ENCODE measurements around the gene SBK3.
"Not testable (repeated sequence)": the region's sequence is repeated elsewhere in the genome, so short reads cannot be mapped to it uniquely, and the experiment has no call there.

SBK3 gene

DNA sequence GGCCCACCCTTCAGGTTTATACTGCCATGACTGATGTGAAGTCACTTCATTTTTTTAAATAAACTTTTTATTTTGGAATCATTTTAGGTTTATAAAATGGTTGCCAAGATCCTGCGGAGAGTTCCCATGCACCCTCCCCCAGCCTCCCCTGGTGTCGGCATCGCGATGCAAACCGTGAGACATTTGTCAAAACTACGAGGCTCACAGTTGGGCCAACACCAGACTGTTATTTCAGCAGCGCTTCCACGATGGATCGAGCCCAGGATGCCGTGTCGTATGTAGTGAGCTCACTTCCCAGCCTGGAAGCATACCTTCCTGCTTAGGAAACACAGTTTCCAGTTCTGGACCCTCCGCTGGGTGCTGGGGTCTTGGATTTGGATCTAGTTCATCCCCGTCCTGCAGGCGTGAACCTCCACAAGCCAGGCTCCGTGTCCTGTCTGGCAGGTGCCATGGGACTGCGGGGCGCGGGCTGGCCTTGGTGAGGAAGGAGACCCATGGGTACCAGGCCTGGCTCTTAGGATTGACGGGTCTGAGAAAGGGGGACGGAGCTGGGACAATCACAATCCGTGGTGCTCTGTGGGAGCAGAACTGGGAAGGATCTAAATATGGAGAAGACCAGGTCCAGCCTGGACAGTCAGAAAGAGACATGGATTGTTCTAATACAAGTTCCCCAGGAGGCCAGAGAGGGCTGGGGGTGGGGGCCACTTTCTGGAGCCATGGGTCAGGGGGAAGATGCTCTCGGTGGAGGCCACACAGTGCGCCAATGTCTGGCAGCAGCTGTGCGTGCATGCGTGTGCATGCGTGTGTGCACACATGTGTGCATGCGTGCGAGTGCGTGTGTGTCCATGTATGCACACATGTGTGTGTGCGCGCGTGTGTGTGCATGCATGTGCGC lies 6.0 kb downstream of the SBK3 start:
- TF ChIP-seq GATA1 (IDR thresholded peaks at IDR 0.05; ENCODE audit: low read depth, low read length): no peak
- no peak for TF ChIP-seq POLR2A (IDR thresholded peaks at IDR 0.05; ENCODE audit: low read length)
- no peak for DNase-seq

DNA sequence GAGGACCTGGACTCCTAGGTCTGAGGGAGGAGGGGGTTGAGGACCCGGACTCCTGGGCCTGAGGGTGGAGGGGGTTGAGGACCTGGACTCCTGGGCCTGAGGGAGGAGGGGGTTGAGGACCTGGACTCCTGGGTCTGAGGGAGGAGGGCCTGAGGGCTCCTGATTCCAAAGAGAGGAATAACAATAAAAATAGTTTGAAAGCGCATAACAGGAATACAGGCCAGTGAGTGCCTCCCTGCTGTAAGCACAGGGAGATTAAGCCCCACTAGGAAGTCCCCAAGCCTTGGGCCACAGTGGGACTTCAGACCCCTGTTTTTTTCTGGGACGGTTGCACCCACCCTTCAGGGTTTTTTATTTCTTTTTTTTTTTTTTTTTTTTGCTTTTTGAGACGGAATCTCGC lies 7.2 kb downstream of the SBK3 start:
- no peak for TF ChIP-seq POLR2A (IDR thresholded peaks at IDR 0.05; ENCODE audit: low read length)
- TF ChIP-seq GATA1 (IDR thresholded peaks at IDR 0.05; ENCODE audit: low read depth, low read length): no peak
- no peak for DNase-seq

DNA sequence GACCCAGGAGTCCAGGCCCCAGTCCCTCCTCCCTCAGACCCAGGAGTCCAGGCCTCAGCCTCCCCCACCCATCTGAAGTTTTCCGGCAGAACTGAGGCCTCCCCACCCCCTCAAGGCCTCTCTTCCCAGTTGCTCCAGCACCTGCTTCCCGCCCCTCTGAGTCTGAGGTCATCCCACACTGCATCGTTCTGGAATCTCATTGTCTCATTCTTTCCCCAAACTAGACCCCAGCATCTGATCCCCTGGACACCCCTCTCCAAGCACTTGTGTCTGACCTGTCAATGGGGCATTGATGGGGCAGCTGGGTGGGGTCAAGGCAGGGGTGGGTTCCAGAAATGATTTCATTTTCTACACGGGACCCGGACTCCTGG lies 7.6 kb downstream of the SBK3 start:
- TF ChIP-seq GATA1 (IDR thresholded peaks at IDR 0.05; ENCODE audit: low read depth, low read length): no peak
- TF ChIP-seq POLR2A (IDR thresholded peaks at IDR 0.05; ENCODE audit: low read length): no peak
- no peak for DNase-seq

DNA sequence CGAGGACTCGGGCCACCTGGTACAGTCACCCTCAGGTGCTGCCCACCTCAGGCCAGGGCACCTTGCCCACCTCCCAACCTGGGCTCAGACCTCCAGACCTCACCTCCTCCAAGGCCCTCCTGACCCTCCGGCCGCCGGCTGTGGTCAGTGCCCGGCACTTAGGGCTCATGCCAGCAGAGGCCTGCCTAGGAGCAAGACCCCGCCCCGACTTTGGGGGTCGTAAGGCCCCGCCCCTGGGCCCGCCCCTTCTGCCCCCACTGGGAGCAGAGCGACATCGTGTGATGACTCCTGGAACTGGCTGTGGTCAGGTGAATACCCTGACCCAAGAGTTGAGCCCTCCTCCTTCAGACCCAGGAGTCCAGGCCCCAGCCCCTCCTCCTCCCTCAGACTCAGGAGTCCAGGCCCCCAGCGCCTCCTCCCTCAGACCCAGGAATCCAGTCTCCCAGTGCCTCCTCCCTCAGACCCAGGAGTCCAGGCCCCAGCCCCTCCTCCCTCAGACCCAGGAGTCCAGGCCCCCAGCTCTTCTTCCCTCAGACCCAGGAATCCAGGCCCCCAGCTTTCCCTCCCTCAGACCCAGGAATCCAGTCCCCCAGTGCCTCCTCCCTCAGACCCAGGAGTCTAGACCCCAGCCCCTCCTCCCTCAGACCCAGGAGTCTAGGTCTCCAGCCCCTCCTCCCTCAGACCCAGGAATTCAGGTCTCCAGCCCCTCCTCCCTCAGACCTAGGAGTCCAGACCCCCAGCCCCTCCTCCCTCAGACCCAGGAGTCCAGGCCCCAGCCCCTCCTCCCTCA lies 8.2 kb downstream of the SBK3 start, which contains the start of gene SBK2:
SBK2 (minus strand) TSS at position 183 of the 790 bp plus-strand sequence. CDS start 839 bp downstream, outside the sequence.
- no peak for DNase-seq

DNA sequence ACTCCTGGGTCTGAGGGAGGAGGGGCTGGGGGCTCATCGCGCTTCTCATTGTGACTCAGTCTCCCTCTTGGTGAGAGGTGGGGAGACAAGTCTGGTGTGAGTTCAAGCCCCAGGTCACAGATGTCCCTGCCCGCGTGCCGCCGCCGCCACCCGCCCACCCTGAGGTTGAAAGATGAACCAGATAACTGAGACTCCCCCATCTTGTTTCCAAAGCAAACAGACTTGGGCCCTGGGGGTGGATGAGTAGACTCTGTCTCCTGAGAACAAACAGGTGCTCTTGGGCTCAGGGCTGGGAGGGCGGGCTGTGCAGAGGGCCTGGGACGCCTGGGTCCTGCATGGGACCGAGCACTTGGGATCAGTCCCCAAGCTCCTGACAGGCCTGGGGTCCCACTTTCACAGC lies 9.0 kb downstream of the SBK3 start:
- DNase-seq: no peak
- TF ChIP-seq POLR2A (IDR thresholded peaks at IDR 0.05; ENCODE audit: low read length) (no peak), GATA1 (IDR thresholded peaks at IDR 0.05; ENCODE audit: low read depth, low read length) (no peak)

More for the DNA sequence above, 8.2 kb downstream of the SBK3 start, which contains the start of gene SBK2:
- TF ChIP-seq GATA1 (IDR thresholded peaks at IDR 0.05; ENCODE audit: low read depth, low read length) (no peak), POLR2A (IDR thresholded peaks at IDR 0.05; ENCODE audit: low read length) (no peak)

DNA sequence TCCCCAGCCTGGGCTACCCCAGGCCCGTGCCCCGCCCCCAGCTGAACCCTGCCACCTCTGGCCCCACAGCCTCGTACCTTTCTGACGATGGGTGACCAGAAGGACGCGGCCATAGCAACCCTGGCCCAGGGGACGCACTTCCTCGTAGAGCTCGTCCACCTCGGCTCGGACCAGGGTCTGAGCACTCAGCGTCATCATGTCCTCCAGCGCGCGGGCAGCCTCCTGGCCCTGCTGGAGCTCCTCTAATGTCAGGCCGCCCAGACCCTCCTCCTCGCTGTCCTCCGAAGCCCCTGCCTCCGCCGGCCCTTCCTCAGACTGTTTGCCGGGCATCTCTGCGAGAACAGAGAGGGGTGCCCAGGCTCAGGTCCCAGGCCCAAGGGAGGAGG lies 9.4 kb downstream of the SBK3 start:
- DNase-seq: no peak

DNA sequence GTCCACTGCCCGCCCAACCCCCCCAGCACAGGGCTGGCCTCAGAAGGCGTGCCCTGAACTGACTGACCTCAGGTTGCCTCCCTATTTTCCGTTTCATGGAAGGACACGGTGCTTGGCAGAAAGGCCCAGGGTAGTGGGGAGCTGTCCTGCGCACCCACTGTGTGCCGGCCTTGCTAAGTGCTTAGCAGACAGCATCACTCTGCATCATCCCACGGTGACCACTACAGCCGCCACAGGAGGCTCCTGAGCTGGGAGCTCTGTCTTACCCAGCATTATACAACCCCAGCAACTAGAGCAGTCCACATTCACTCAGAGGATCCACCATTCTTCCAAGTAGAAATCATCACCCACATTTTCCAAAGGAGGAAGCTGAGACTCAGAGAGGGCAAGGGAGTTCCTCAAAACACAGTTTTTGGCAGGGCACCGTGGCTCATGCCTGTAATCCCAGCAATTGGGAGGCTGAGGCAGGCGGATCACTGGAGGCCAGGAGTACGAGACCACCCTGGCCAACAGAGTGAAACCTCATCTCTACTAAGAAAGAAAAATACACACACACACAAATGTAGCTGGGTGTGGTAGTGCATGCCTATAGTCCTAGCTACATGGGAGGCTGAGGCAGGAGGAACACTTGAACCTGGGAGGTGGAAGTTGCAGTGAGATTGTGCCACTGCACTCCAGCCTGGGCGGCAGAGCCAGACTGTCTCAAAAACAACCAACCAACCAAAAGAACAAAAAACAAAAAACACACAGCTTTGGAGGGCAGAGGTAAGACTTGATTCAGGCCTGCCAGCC lies 10.0 kb downstream of the SBK3 start:
- TF ChIP-seq GATA1 (IDR thresholded peaks at IDR 0.05; ENCODE audit: low read depth, low read length): no peak
- no peak for TF ChIP-seq POLR2A (IDR thresholded peaks at IDR 0.05; ENCODE audit: low read length)
- no peak for DNase-seq

More for the DNA sequence above, 9.4 kb downstream of the SBK3 start:
- no peak for TF ChIP-seq POLR2A (IDR thresholded peaks at IDR 0.05; ENCODE audit: low read length)

DNA sequence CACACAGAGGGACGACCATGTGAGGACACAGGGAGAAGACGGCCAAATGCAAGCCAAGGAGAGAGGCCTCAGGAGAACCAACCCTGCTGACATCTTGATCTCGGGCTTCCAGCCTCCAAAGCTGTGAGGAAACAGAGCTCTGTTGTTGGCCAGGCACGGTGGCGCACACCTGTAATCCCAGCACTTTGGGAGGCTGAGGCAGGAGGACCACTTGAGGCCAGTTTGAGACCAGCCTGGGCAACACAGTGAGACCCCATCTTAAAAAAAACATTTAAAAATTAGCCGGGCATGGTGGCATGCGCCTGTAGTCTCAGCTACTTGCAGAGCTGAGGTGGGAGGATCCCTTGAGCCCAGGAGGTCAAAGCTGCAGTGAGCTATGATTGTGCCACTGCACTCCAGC lies 11.1 kb downstream of the SBK3 start:
- not testable (repeated sequence) for DNase-seq

DNA sequence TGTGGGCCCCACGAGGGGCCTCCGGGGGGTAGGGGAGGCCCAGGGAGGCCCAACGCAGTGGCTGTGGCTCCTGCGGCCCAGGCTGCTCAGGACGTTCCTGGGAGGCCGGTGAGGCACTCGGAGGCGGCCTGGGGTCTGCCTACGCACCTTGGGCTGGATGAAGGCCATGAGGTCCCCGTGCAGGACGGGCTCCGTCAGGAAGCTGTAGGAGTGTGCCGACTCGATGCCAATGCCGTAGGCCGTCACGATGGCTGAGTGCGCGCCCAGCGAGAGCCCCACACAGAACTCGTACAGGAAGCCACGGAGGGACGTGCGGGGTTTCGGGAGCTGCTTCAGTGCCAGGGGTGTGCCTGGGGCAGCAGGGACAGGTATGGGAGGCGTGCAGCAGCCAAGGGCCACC lies 14.3 kb downstream of the SBK3 start:
- TF ChIP-seq POLR2A (IDR thresholded peaks at IDR 0.05; ENCODE audit: low read length): no peak
- no peak for TF ChIP-seq GATA1 (IDR thresholded peaks at IDR 0.05; ENCODE audit: low read depth, low read length)
- DNase-seq: no peak

DNA sequence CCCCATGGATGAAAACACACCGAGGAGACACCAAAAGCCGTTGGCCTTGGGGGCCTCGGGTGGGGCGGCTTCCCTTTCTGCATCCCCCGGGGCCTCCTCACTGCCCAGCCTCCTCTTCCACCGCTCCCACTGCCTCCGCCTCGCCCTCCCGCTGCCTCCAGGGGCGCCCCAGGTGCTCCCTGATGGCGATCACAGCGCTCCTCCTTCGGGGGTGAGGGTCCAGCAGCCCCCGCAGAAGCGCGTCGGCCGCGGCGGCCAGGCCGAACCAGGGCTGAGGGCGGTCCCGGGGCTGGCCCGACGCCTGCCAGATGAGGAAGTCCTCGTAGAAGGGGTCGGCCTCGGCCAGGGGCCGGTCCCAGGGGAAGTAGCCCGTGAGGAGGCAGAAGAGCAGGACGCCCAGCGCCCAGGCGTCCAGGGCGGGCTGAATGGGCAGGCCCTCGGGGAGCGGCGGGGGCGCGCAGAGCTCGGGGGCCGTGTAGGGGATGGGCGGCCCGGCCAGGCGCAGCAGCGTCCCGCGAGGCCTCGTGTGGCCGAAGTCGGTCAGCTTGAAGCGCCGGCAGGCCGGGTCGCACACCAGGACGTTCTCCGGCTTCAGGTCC lies 15.6 kb downstream of the SBK3 start:
- no peak for DNase-seq
- no peak for TF ChIP-seq POLR2A (IDR thresholded peaks at IDR 0.05; ENCODE audit: low read length)
- TF ChIP-seq GATA1 (IDR thresholded peaks at IDR 0.05; ENCODE audit: low read depth, low read length): no peak

DNA sequence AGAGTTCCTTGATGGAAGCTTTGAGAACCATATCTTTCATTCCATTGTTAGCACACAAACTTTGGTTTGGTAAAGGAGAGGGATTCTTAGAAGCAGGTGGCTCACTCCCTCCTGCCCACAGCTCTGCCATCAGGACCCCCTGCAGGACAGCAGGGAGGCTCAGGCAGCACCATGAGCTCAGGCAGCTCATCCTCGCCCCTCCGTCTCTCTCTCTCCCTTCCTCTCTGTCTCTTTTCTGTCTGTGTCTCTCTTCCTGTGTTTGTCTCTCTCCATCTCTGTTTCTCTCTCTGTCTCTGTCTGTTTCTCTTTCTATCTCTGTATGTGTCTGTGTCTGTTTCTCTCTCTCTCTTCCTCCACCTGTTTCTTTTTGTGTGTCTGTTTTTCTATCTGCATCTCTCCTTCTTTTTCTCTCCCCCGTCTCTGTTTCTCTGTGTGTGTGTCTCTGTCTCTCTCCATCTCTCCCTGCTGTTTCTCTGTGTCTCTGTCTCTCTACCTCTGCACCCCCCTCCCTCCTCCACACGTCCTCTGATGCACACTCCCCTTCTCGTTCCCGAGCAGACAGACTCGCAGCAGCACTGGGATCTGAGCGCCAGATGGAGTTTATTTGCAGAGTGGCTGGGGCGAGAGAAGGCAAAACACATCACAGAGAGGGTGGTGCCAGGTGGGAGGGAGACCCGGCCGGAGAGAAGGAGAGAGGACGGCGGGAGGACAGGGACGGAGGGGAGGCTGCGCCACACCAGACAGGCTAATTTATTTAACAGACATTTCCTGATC lies 17.1 kb downstream of the SBK3 start:
- DNase-seq: no peak
- no peak for TF ChIP-seq GATA1 (IDR thresholded peaks at IDR 0.05; ENCODE audit: low read depth, low read length)
- TF ChIP-seq POLR2A (IDR thresholded peaks at IDR 0.05; ENCODE audit: low read length): no peak

DNA sequence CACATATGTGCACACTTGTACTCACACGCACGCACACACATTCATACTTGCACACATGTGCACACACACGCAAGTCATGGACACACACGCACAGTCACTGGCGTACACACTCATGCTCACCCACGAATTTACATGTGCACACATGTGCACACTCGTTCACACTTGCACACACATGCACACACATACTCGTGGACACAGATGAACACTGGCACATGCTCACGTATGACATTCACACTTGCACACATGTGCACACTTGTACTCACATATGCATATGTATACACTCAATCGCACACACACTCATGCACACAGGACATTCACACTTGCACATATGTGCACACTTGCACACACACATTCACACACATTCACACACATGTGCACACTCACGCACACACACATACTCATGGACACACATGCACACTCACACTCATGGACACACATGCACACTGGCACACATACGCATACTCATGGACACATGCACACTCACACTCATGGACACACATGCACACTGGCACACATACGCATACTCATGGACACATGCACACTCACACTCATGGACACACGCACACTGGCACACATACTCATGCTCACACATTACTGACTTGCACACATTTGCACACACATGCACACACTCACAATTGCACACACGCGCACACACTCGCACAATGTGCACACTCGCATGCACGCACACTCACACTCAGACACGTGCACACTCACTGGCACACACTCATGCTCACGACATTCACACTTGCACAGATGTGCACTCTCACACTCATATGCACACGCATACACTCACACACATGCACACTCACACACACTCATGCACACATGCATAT lies 17.9 kb downstream of the SBK3 start:
- TF ChIP-seq POLR2A (IDR thresholded peaks at IDR 0.05; ENCODE audit: low read length): no peak
- no peak for TF ChIP-seq GATA1 (IDR thresholded peaks at IDR 0.05; ENCODE audit: low read depth, low read length)
- DNase-seq: no peak
